ENCODE data around the gene CDH13.

The CDH13 gene

GRCh38 chr16:83005653-83006160 is 378.9 kb downstream of the CDH13 start:
- no peak for DNase-seq

- no peak for DNase-seq
Observed at GRCh38 chr16:83010776-83011720, 384.3 kb downstream of the CDH13 start.

GRCh38 chr16:83011939-83012338 is 385.2 kb downstream of the CDH13 start:
- DNase-seq = no peak

- DNase-seq = no peak
Observed at GRCh38 chr16:83013071-83013470, 386.3 kb downstream of the CDH13 start.

GRCh38 chr16:83019963-83020362 is 393.2 kb downstream of the CDH13 start:
- no peak for DNase-seq

GRCh38 chr16:83021045-83021444 is 394.3 kb downstream of the CDH13 start:
- DNase-seq = no peak

GRCh38 chr16:83021746-83022145 is 395.0 kb downstream of the CDH13 start:
- DNase-seq = no peak

GRCh38 chr16:83023011-83023410 is 396.2 kb downstream of the CDH13 start:
- no peak for DNase-seq

GRCh38 chr16:83023640-83024039 is 396.9 kb downstream of the CDH13 start:
- DNase-seq = no peak

- DNase-seq = no peak
Observed at GRCh38 chr16:83027973-83028372, 401.2 kb downstream of the CDH13 start.

GRCh38 chr16:83029467-83029866 is 402.7 kb downstream of the CDH13 start:
- no peak for DNase-seq

- DNase-seq = no peak
Observed at GRCh38 chr16:83031524-83031923, 404.8 kb downstream of the CDH13 start.

GRCh38 chr16:83037102-83037501 is 410.3 kb downstream of the CDH13 start:
- no peak for DNase-seq

GRCh38 chr16:83037884-83038283 is 411.1 kb downstream of the CDH13 start:
- DNase-seq = no peak

GRCh38 chr16:83040174-83040573 is 413.4 kb downstream of the CDH13 start:
- DNase-seq = no peak

GRCh38 chr16:83044589-83044988 is 417.8 kb downstream of the CDH13 start:
- DNase-seq = no peak

GRCh38 chr16:83045790-83046189 is 419.0 kb downstream of the CDH13 start:
- DNase-seq = no peak

GRCh38 chr16:83046664-83047063 is 419.9 kb downstream of the CDH13 start:
- DNase-seq = no peak

GRCh38 chr16:83051451-83051850 is 424.7 kb downstream of the CDH13 start:
- no peak for DNase-seq

GRCh38 chr16:83054283-83054682 is 427.5 kb downstream of the CDH13 start:
- DNase-seq = no peak

GRCh38 chr16:83058376-83058775 is 431.6 kb downstream of the CDH13 start:
- no peak for DNase-seq

GRCh38 chr16:83059237-83059636 is 432.5 kb downstream of the CDH13 start:
- DNase-seq = no peak

GRCh38 chr16:83066011-83066410 is 439.2 kb downstream of the CDH13 start:
- no peak for DNase-seq

GRCh38 chr16:83066881-83067280 is 440.1 kb downstream of the CDH13 start:
- no peak for DNase-seq

GRCh38 chr16:83068686-83069085 is 441.9 kb downstream of the CDH13 start:
- no peak for DNase-seq

Data from inflammatory macrophage treated with lipopolysaccharide for 4 hours (primary cell).